Calu3 (cell line): ENCODE results near the gene ELOVL7. TPM values are rescaled to one million over a fixed set of nuclear protein-coding genes. Genes with fewer than 3 reads are reported as not detected.

Experiments used
- BruUV-seq: library from RNA; stranded (reverse); fragments of 400-500 nt; replicated peaks from 2 replicates; lab custom pipeline; 2021; lab: Mats Ljungman, UMichigan
- CTCF ChIA-PET: fragments of 300-600 bp; sonication (Branson Sonifier 250); formaldehyde crosslinking; loops from one replicate; lab custom pipeline; 2022; ENCODE audit warnings: antibody characterized with exemption; lab: Charles Lee
- DNase-seq: peaks from one replicate; pipeline ENCODE4 v3.0.0; 2022
- H3K27ac Mint-ChIP-seq: one replicate; pipeline ENCODE4 v1.8.0; 2022; ENCODE audit warnings: mixed read lengths; ENCODE audit not compliant: unreplicated experiment
- H3K27me3 Mint-ChIP-seq: one replicate; pipeline ENCODE4 v1.8.0; 2022; ENCODE audit warnings: mixed read lengths; ENCODE audit not compliant: unreplicated experiment
- H3K36me3 Mint-ChIP-seq: one replicate; pipeline ENCODE4 v1.8.0; 2022; ENCODE audit warnings: mild to moderate bottlenecking, moderate library complexity, mixed read lengths; ENCODE audit not compliant: insufficient read depth, unreplicated experiment
- H3K4me1 Mint-ChIP-seq: one replicate; pipeline ENCODE4 v1.8.0; 2022; ENCODE audit warnings: mild to moderate bottlenecking, low read depth, mixed read lengths; ENCODE audit not compliant: unreplicated experiment
- H3K4me3 Mint-ChIP-seq: one replicate; pipeline ENCODE4 v1.8.0; 2022; ENCODE audit warnings: mild to moderate bottlenecking, low read depth, moderate library complexity, mixed read lengths; ENCODE audit not compliant: unreplicated experiment
- H3K9me3 Mint-ChIP-seq: one replicate; pipeline ENCODE4 v1.8.0; 2022; ENCODE audit warnings: low read depth, mixed read lengths; ENCODE audit not compliant: unreplicated experiment
- intact Hi-C: fragments of 100-400 bp; cut with micrococcal nuclease; formaldehyde crosslinking; loops from one replicate; pipeline ENCODE4 v1.10.0; 2022; ENCODE audit not compliant: unreplicated experiment
- total RNA-seq: library from RNA; stranded (reverse); gene quantifications from 2 replicates; pipeline ENCODE4 v1.2.3, GENCODE V29; 2022
- TF ChIP-seq, protein P1 (sequence below): fragments of 200-600 bp; IDR thresholded peaks from one replicate; pipeline ENCODE4 v1.8.0; 2022; ENCODE audit warnings: antibody characterized with exemption; ENCODE audit not compliant: unreplicated experiment

Gene ELOVL7
- total RNA-seq, 1 experiment from 2014 or later, result 40.5 TPM

DNA sequence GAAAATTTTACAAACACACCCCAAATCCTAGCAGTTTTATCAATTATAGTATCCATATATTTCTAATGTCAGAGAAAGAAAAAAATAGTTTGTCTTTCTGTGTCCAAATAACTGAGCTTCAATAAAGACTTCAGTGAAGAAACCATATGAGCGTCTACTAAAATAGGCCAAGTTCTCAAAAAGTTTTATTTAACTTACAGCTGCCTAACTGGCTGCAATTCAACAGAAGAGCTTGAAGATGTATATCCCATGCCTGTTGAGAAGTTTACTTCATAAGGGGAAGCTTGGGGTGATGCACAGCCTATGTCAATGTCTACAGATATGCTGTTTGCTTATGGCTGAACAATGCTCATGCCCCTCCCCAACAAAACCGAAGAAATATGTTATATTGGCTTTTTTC lies 43.7 kb upstream of the ELOVL7 start:
- no peaks in the 10 kb centered on the region for H3K9me3 Mint-ChIP-seq
- TF ChIP-seq, protein P1, sequence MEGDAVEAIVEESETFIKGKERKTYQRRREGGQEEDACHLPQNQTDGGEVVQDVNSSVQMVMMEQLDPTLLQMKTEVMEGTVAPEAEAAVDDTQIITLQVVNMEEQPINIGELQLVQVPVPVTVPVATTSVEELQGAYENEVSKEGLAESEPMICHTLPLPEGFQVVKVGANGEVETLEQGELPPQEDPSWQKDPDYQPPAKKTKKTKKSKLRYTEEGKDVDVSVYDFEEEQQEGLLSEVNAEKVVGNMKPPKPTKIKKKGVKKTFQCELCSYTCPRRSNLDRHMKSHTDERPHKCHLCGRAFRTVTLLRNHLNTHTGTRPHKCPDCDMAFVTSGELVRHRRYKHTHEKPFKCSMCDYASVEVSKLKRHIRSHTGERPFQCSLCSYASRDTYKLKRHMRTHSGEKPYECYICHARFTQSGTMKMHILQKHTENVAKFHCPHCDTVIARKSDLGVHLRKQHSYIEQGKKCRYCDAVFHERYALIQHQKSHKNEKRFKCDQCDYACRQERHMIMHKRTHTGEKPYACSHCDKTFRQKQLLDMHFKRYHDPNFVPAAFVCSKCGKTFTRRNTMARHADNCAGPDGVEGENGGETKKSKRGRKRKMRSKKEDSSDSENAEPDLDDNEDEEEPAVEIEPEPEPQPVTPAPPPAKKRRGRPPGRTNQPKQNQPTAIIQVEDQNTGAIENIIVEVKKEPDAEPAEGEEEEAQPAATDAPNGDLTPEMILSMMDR, result no peak
- no peaks in the 10 kb centered on the region for H3K4me1 Mint-ChIP-seq
- intact Hi-C loops, result no loop called here
- no peaks in the 10 kb centered on the region for H3K27me3 Mint-ChIP-seq
- BruUV-seq, result no TSS peak
- no peak for DNase-seq
- no peak overlapping the region for H3K27ac Mint-ChIP-seq
- CTCF ChIA-PET, result no interaction called here
- no peak overlapping the region for H3K4me3 Mint-ChIP-seq
- H3K36me3 Mint-ChIP-seq, result no peaks in the 10 kb centered on the region

DNA sequence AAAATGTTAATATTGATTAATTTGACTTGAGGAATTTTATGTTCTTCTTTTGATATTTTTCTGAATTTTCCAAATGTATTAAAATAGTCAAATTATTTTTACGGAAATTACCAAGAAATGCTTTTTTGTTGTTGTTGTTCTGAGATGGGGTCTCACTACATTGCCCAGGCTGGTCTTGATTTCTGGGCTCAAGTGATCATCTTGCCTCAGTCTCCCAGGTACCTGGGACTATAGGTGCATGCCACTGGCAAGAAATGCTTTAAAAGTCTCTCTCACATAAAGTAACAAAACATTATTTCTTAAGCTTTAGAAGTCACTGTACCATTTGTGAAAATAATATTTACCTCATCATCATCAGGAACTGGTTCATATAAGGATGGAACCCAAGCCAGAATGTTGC lies 43.0 kb upstream of the ELOVL7 start:
- Mint-ChIP-seq H3K27ac (no peak overlapping the region), H3K27me3 (no peaks in the 10 kb centered on the region), H3K4me1 (no peaks in the 10 kb centered on the region), H3K4me3 (no peak overlapping the region), H3K9me3 (no peaks in the 10 kb centered on the region), H3K36me3 (no peaks in the 10 kb centered on the region)
- BruUV-seq, result no TSS peak
- TF ChIP-seq, protein P1, result no peak
- no peak for DNase-seq
- intact Hi-C loops, result no loop called here
- CTCF ChIA-PET, result no interaction called here

DNA sequence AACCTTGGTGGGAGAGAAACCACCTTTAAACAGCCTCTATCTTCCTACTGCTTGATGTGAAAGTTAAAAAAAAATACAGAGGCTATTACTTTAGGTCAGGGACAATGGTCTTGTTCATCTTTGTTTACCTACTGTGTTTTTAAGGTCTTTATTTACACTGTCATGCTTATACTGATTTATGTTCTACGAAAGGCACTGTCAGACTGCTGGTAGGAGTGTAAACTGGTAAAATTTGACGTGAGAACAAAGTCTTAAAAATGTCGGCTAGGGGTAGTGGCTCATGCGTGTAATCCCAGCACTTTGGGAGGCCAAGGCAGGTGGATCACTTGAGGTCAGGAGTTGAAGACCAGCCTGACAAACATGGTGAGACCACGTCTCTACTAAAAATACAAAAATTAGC lies 42.1 kb upstream of the ELOVL7 start:
- Mint-ChIP-seq H3K9me3 (no peaks in the 10 kb centered on the region), H3K27ac (no peak overlapping the region), H3K27me3 (no peaks in the 10 kb centered on the region), H3K36me3 (peaks cover 5% of the 10 kb centered on the region), H3K4me3 (no peak overlapping the region), H3K4me1 (no peaks in the 10 kb centered on the region)
- no TSS peak for BruUV-seq
- no peak for DNase-seq
- TF ChIP-seq, protein P1, result no peak
- intact Hi-C loops, result no loop called here
- CTCF ChIA-PET, result no interaction called here

DNA sequence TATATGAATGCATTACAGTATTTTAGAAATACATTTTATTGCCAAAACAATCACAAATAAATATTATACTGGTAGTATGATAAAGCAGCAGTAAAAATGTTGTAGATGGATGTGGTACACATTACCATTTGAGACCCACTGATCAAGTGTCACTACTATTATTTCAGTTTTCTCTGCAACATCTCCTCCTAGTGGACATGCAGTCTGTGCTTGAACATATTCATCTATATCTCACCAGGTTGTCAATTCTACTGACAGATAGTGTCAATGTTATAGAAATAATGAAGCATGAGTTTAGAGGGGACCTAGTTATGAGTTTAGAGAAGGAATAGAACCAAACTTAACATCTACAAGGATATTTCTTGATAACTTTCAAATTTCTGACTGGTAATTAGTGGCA lies 39.2 kb upstream of the ELOVL7 start:
- Mint-ChIP-seq H3K9me3 (peaks cover 9% of the 10 kb centered on the region), H3K27ac (no peak overlapping the region), H3K4me1 (no peaks in the 10 kb centered on the region), H3K4me3 (no peak overlapping the region), H3K27me3 (no peaks in the 10 kb centered on the region), H3K36me3 (peaks cover 5% of the 10 kb centered on the region)
- CTCF ChIA-PET, result no interaction called here
- TF ChIP-seq, protein P1, result no peak
- intact Hi-C loops, result loop anchor here (1.0 kb wide), 1 partner anchor 206 kb away; no protein-coding TSS in a partner anchor
- no TSS peak for BruUV-seq
- peak; percentile 3 for DNase-seq
